IPS DF 4.7 (cell line): ENCODE measurements around the gene DDX24.
A peak's percentile ranks its signal among the peaks of the same experiment; 100 is the strongest.

Source experiments
- DNase-seq: peaks from one replicate; pipeline ENCODE4 v3.0.0-alpha.2; 2013; ENCODE audit warnings: low spot score; ENCODE audit errors: extremely low read depth

DDX24 gene

GRCh38 chr14:94048691-94049624 lies 32.0 kb downstream of the DDX24 start:
- no peak for DNase-seq

GRCh38 chr14:94047581-94047980 lies 33.4 kb downstream of the DDX24 start:
- DNase-seq, result no peak

- no peak for DNase-seq
Observed at GRCh38 chr14:94046696-94047250, 34.2 kb downstream of the DDX24 start.

GRCh38 chr14:94045563-94046345 lies 35.2 kb downstream of the DDX24 start:
- DNase-seq, result no peak

- DNase-seq, result no peak
Observed at GRCh38 chr14:94045101-94045500, 35.9 kb downstream of the DDX24 start.

GRCh38 chr14:94044476-94045091 lies 36.4 kb downstream of the DDX24 start:
- DNase-seq, result no peak

- DNase-seq, result no peak
Observed at GRCh38 chr14:94043756-94044475, 37.1 kb downstream of the DDX24 start.

- no peak for DNase-seq
Observed at GRCh38 chr14:94043111-94043755, 37.8 kb downstream of the DDX24 start.

GRCh38 chr14:94042433-94043091 lies 38.4 kb downstream of the DDX24 start:
- no peak for DNase-seq

GRCh38 chr14:94041551-94042346 lies 39.3 kb downstream of the DDX24 start:
- no peak for DNase-seq

GRCh38 chr14:94040796-94041195 lies 40.2 kb downstream of the DDX24 start:
- DNase-seq, result no peak

- DNase-seq, result no peak
Observed at GRCh38 chr14:94040247-94040646, 40.8 kb downstream of the DDX24 start.

- no peak for DNase-seq
Observed at GRCh38 chr14:94038921-94039629, 41.9 kb downstream of the DDX24 start.

- no peak for DNase-seq
Observed at GRCh38 chr14:94038510-94038909, 42.5 kb downstream of the DDX24 start.

GRCh38 chr14:94037954-94038353 lies 43.0 kb downstream of the DDX24 start:
- DNase-seq, result no peak

- DNase-seq, result peak; percentile 79
Observed at GRCh38 chr14:94036313-94037167, 44.5 kb downstream of the DDX24 start.

GRCh38 chr14:94034886-94035285 lies 46.1 kb downstream of the DDX24 start:
- DNase-seq, result no peak

GRCh38 chr14:94031883-94032279 lies 49.1 kb downstream of the DDX24 start:
- DNase-seq, result no peak
